ENCODE results near the gene ACTMAP. TPM values are rescaled to one million over a fixed set of nuclear protein-coding genes. Genes with fewer than 3 reads are reported as not detected.

Gene ACTMAP
- total and polyA plus RNA-seq, 4 donors: 1.6 to 16.3 (median 6.2) TPM

DNA sequence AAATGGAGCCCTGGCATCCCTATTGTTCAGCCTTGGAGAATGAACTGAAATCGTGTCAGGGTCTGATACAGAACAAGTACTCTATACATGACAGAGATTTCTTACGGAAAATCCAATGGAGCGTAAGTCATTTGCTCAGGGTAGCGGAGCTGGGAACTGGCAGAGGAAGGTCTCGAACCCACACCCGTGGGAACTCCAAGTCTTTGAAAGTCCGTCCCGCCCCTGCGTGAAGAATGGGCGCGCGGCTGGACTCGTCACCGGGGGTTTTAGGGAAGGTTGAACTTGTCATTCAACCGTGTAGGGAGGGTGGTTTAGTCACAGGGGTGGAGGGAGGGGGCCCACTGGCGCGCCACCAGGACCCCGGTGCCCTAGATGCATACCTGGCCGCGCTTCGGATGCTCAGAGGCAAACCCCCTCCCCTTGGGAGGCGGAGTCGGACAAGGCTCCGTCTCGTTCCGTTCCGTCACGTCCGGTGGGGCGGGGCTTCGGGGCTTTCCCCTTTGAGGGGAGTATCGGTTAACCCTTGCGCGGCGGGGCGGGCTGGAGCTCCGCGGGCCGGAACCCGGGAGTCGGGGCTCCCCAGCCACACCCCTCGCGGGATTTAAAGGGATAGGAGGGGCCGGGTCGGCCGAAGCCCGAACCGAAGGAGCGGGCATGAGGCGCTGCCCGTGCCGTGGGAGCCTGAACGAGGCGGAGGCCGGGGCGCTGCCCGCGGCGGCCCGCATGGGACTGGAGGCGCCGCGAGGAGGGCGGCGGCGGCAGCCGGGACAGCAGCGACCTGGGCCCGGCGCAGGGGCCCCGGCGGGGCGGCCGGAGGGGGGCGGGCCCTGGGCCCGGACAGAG, 33.6 kb downstream of the ACTMAP start, which contains the start of the genes COQ8B and ITPKC:
Gene COQ8B (minus strand): TSS at position 405 of the 843 bp plus-strand sequence. CDS start 2,254 bp downstream, outside the sequence.
Gene ITPKC (plus strand): TSS at position 631 of the 843 bp plus-strand sequence. CDS start 24 bp downstream, at position 655.
- Histone ChIP-seq H3K4me3 (ENCODE audit: low read depth, low read length) (peak within 1 kb of the TSS; percentile 90), H3K4me1 (ENCODE audit: control insufficient read depth, insufficient read depth, low read length) (peaks cover 58% of the 10 kb centered on the region), H3K27ac (ENCODE audit: low read depth, low read length) (peak within 1 kb of the TSS; percentile 98), H3K27me3 (ENCODE audit: control insufficient read depth, insufficient read depth, low read length) (no peaks in the 10 kb centered on the region), H3K9me3 (ENCODE audit: control insufficient read depth, insufficient read depth, low read length) (no peaks in the 10 kb centered on the region), H3K36me3 (ENCODE audit: control insufficient read depth, insufficient read depth, low read length) (peaks cover 18% of the 10 kb centered on the region)
- WGBS (ENCODE audit: insufficient coverage): 0% methylated on average over 68 of the region's 76 CpGs
- DNase-seq (ENCODE audit: low read depth in 4 of 6, low spot score in 6 of 6): peak; percentile 97 to 100 (median 98)

DNA sequence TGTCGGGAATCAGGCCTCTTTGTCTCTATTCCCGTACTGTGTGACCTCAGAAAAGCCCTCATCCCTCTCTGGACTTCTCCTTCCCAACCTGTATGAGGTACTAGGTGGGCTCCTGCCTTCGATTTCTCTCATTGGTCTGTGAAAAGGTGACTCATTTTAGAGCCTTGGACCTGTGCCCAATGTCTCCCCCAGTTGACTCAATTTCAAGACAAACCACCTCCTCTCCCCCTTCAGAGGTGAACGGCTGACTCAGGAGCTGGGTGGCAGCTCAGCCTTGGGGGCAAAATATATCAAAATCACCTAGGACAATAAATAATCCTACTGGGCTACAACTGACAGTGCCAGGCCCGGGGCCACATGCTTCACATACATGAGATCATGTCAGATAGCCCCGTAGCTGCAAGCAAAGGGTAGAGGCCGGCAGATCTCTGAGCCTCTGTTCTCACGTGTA, 34.2 kb downstream of the ACTMAP start:
- no peaks in the 10 kb centered on the region for H3K9me3 ChIP-seq (ENCODE audit: control insufficient read depth, insufficient read depth, low read length)
- no peak for DNase-seq (ENCODE audit: low read depth in 4 of 6, low spot score in 6 of 6)
- WGBS (ENCODE audit: insufficient coverage): 7% methylated on average over 7 of the region's 8 CpGs
- peak overlapping the region; percentile 90 for H3K4me3 ChIP-seq (ENCODE audit: low read depth, low read length)
- H3K27me3 ChIP-seq (ENCODE audit: control insufficient read depth, insufficient read depth, low read length): no peaks in the 10 kb centered on the region
- peaks cover 58% of the 10 kb centered on the region for H3K4me1 ChIP-seq (ENCODE audit: control insufficient read depth, insufficient read depth, low read length)
- H3K36me3 ChIP-seq (ENCODE audit: control insufficient read depth, insufficient read depth, low read length): peaks cover 22% of the 10 kb centered on the region
- H3K27ac ChIP-seq (ENCODE audit: low read depth, low read length): peak overlapping the region; percentile 98

DNA sequence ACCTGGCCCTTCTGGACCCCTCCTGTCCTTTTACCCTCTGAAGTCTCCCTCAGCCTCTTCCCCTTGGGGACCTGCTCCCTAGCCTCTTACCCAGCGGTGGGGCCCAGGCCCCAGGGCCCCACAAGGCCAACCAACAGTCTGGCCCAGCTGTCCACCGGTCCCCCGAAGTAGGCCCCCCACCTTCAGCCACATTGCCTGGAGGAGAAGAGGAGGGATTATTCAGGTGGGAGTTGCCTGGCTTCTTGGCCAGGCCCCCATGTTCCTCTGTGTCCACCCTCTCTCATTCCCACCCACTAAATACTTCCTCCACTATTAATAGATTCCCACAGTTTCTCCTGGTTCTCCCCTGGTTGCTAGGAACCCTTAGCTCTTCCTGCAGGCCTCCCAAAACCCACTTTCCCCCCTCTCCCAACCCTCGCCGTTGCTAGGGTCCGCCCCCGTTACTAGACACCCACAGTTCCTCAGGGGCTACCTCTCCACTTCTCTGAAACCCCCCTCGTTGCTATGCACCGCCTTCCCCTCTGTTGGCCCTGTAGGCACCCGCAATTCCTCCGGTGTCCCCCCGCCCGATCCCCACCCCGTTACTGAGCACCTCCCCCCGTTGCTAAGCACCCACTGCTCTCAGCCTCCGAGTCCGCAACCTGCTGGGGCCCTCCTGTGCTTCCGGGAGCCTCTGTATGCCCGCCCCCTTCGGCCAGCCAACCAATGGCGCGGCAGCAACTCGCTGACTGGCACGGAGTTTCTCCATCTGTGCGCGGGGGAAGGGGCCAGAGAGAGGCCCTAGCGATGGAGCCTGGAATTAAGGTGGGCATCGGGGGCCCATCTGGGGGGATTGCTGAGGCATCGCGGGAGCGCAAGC, 35.6 kb downstream of the ACTMAP start:
- Histone ChIP-seq H3K9me3 (ENCODE audit: control insufficient read depth, insufficient read depth, low read length) (no peaks in the 10 kb centered on the region), H3K4me1 (ENCODE audit: control insufficient read depth, insufficient read depth, low read length) (peaks cover 51% of the 10 kb centered on the region), H3K27me3 (ENCODE audit: control insufficient read depth, insufficient read depth, low read length) (no peaks in the 10 kb centered on the region), H3K36me3 (ENCODE audit: control insufficient read depth, insufficient read depth, low read length) (peaks cover 29% of the 10 kb centered on the region), H3K27ac (ENCODE audit: low read depth, low read length) (peak overlapping the region; percentile 98), H3K4me3 (ENCODE audit: low read depth, low read length) (peak overlapping the region; percentile 90)
- DNase-seq (ENCODE audit: low read depth in 4 of 6, low spot score in 6 of 6): peak; percentile 91 to 99 (median 94)
- WGBS (ENCODE audit: insufficient coverage): 1% methylated on average over 28 of the region's 31 CpGs

DNA sequence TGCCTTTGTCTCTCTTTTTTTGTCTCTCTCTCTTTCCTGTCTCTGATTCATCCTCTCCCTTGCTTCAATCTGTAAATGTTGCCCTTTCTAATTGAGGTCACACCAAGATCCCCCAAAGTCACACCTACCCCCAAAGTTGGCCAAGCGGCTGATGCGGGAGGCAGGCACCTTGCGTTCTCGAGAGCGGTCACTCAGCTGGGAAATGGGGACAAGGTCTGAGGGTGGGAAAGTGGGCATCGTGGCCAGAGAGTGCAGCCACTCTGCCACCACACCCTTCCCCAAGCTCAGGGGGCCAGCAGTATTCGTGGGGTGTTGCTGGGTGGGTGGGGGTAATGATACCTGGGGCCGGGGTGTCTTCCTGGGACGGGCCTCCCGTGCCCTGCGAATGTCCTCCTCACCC, 36.3 kb downstream of the ACTMAP start:
- DNase-seq (ENCODE audit: low read depth in 4 of 6, low spot score in 6 of 6): no peak
- no CpG with 5 or more reads among the region's 11 CpGs for whole genome bisulfite sequencing (ENCODE audit: insufficient coverage)
- peaks cover 44% of the 10 kb centered on the region for H3K4me1 ChIP-seq (ENCODE audit: control insufficient read depth, insufficient read depth, low read length)
- H3K27me3 ChIP-seq (ENCODE audit: control insufficient read depth, insufficient read depth, low read length): no peaks in the 10 kb centered on the region
- no peak overlapping the region for H3K4me3 ChIP-seq (ENCODE audit: low read depth, low read length)
- H3K36me3 ChIP-seq (ENCODE audit: control insufficient read depth, insufficient read depth, low read length): peaks cover 31% of the 10 kb centered on the region
- peak overlapping the region; percentile 98 for H3K27ac ChIP-seq (ENCODE audit: low read depth, low read length)
- no peaks in the 10 kb centered on the region for H3K9me3 ChIP-seq (ENCODE audit: control insufficient read depth, insufficient read depth, low read length)

DNA sequence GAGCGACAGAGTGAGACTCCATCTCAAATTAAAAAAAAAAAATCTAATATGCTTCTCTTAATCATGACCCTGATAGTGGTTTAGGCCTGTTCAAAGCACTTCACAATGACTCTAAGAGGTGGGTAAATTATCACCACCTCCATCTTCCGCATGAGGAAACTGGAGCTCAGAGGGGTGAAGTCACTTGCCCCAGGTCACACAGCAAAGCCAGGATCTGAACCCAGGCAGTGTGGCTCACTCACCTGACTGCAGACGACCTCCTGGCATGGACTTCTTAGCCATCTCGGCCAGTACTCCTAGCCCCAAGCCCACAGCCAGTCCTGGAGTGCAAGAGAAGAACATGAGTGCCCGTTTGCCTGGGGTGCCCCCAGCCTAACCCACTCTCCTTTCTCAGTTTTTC, 40.5 kb downstream of the ACTMAP start:
- Histone ChIP-seq H3K27ac (ENCODE audit: low read depth, low read length) (no peak overlapping the region), H3K4me1 (ENCODE audit: control insufficient read depth, insufficient read depth, low read length) (peaks cover 10% of the 10 kb centered on the region), H3K9me3 (ENCODE audit: control insufficient read depth, insufficient read depth, low read length) (no peaks in the 10 kb centered on the region), H3K27me3 (ENCODE audit: control insufficient read depth, insufficient read depth, low read length) (no peaks in the 10 kb centered on the region), H3K36me3 (ENCODE audit: control insufficient read depth, insufficient read depth, low read length) (peaks cover 53% of the 10 kb centered on the region), H3K4me3 (ENCODE audit: low read depth, low read length) (no peak overlapping the region)
- 91% methylated on average over 4 of the region's 5 CpGs for WGBS (ENCODE audit: insufficient coverage)
- no peak for DNase-seq (ENCODE audit: low read depth in 4 of 6, low spot score in 6 of 6)

DNA sequence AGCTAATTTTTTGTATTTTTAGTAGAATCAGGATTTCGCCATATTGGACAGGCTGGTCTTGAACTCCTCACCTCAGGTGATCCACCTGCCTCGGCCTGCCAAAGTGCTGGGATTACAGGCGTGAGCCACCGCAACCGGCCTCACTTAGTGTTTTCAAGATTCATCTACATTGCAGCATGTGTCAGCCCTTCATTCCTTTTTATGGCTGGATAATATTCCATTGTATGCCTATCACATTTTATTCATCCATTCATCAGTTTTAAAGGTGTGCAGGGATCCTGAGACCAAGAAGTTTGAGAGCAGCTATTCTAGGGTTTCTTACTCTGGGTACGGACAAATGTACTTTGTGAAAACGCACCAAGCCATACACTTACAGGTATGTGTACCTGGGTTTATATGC, 42.7 kb downstream of the ACTMAP start:
- Histone ChIP-seq H3K4me3 (ENCODE audit: low read depth, low read length) (no peak overlapping the region), H3K9me3 (ENCODE audit: control insufficient read depth, insufficient read depth, low read length) (no peaks in the 10 kb centered on the region), H3K27ac (ENCODE audit: low read depth, low read length) (no peak overlapping the region), H3K36me3 (ENCODE audit: control insufficient read depth, insufficient read depth, low read length) (peaks cover 65% of the 10 kb centered on the region), H3K4me1 (ENCODE audit: control insufficient read depth, insufficient read depth, low read length) (no peaks in the 10 kb centered on the region), H3K27me3 (ENCODE audit: control insufficient read depth, insufficient read depth, low read length) (no peaks in the 10 kb centered on the region)
- WGBS (ENCODE audit: insufficient coverage): 100% methylated on average over 3 of the region's 7 CpGs
- no peak for DNase-seq (ENCODE audit: low read depth in 4 of 6, low spot score in 6 of 6)

DNA sequence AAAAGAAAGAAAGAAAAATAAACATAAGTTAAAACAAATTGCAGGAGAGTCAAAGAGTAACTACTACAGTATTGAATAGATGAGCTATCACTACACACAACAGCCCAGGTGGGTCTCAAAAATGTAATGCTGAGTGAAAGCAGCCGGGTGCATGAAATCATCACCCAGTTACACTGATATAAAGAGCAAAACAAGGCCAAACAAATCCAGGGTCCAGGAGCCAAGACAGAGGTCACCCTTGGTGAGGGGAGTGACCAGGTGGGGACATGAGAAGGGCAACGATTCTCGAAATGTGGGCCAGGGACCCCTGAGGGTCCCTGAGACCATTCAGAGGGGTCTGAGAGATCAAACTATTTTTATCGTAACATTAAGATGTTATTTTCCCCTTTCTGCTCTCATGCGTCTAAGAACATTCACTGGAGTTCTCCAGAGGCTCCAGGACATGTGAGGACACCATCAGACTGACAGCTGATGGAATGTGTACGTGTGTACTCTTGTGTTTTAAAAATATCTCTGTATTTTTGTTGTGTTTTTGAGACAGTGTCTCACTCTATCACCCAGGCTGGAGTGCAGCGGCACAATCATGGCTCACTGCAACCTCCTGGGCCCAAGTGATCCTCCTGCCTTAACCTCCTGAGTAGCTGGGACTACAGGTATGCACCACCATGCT, 44.2 kb downstream of the ACTMAP start:
- H3K4me1 ChIP-seq (ENCODE audit: control insufficient read depth, insufficient read depth, low read length): no peaks in the 10 kb centered on the region
- no peaks in the 10 kb centered on the region for H3K27me3 ChIP-seq (ENCODE audit: control insufficient read depth, insufficient read depth, low read length)
- WGBS (ENCODE audit: insufficient coverage): 97% methylated on average over 5 of the region's 7 CpGs
- no peak overlapping the region for H3K4me3 ChIP-seq (ENCODE audit: low read depth, low read length)
- no peak overlapping the region for H3K27ac ChIP-seq (ENCODE audit: low read depth, low read length)
- DNase-seq (ENCODE audit: low read depth in 4 of 6, low spot score in 6 of 6): no peak
- no peaks in the 10 kb centered on the region for H3K9me3 ChIP-seq (ENCODE audit: control insufficient read depth, insufficient read depth, low read length)
- H3K36me3 ChIP-seq (ENCODE audit: control insufficient read depth, insufficient read depth, low read length): peaks cover 75% of the 10 kb centered on the region

DNA sequence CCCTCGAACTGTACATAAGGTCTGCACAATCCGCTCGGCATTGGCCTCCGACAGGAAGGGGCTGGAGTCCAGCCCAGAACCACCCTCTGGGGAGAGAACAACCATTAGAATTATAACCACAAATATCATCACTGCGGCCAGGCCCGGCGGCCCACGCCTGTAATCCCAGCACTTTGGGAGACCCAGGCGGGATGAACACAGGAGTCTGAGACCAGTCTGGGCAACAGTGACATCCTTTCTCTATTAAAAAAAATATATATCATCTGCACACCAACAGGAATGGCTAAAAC, 45.0 kb downstream of the ACTMAP start:
- Histone ChIP-seq H3K27me3 (ENCODE audit: control insufficient read depth, insufficient read depth, low read length) (no peaks in the 10 kb centered on the region), H3K36me3 (ENCODE audit: control insufficient read depth, insufficient read depth, low read length) (peaks cover 72% of the 10 kb centered on the region), H3K9me3 (ENCODE audit: control insufficient read depth, insufficient read depth, low read length) (no peaks in the 10 kb centered on the region), H3K4me1 (ENCODE audit: control insufficient read depth, insufficient read depth, low read length) (no peaks in the 10 kb centered on the region), H3K4me3 (ENCODE audit: low read depth, low read length) (no peak overlapping the region), H3K27ac (ENCODE audit: low read depth, low read length) (no peak overlapping the region)
- no peak for DNase-seq (ENCODE audit: low read depth in 4 of 6, low spot score in 6 of 6)
- WGBS (ENCODE audit: insufficient coverage): 96% methylated on average over 4 of the region's 9 CpGs

Measured in spinal cord (tissue), 10 donors.